LoVo (cell line): Measurements from ENCODE around the gene RPUSD3.

Source experiments
- DNase-seq: peaks from one replicate; pipeline ENCODE4 v3.0.0-alpha.2; 2016; ENCODE audit warnings: low spot score

The RPUSD3 gene

DNA sequence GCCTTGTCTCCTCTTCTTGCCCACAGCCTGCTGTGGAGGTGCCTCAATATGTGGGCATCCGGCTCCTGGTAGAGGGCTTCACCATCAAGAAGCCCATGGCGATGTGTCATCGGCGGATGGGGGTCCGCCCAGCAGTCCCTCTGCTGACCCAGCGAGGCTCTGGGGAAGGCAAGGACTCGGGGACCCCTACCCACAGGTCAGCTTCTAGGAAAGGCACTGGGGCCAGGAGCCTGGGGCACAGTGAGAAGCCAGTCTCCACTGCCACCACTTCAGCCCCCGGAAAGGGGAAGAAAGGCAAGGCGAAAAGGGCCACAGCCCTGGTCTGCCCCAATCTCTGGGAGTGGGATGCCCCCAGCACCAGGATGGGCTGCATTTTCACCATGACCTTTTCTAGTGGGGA, 10.7 kb downstream of the RPUSD3 start:
- DNase-seq: no peak

GRCh38 chr3:9831253-9831652, 12.6 kb downstream of the RPUSD3 start:
- no peak for DNase-seq

GRCh38 chr3:9828801-9829755, 14.7 kb downstream of the RPUSD3 start:
- DNase-seq: no peak

- no peak for DNase-seq
Measured at GRCh38 chr3:9826815-9827573, 16.8 kb downstream of the RPUSD3 start.

DNA sequence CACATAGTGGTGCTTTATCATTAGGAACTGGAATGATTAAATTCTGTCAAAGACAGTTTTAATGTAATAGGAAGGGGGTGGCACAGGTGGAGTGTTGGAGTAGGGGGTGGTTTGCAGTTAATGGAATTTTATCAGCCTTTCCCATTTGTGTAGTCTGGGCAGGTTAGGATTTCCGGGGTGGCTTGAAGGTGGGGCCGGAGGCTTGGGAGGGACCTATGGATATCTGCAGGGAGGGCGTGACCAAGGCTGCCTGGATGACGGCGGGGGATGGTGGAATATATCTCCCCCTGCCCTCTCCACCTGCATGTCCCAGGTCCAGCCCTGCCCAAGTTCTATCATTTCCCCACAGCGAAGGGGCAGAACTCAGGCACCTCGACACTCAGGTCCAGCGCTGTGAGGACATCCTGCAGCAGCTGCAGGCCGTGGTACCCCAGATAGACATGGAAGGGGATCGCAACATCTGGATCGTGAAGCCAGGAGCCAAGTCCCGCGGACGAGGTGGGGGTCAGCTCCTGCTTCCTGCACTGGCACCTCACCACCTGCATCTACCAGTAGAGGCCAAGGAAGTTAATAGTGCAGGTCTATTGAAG, 18.3 kb downstream of the RPUSD3 start:
- DNase-seq: no peak

- no peak for DNase-seq
Measured at GRCh38 chr3:9820946-9821345, 22.9 kb downstream of the RPUSD3 start.

GRCh38 chr3:9820543-9820942, 23.3 kb downstream of the RPUSD3 start:
- no peak for DNase-seq

GRCh38 chr3:9818666-9819335, 25.0 kb downstream of the RPUSD3 start:
- no peak for DNase-seq

- no peak for DNase-seq
Measured at GRCh38 chr3:9817436-9817835, 26.4 kb downstream of the RPUSD3 start.

- no peak for DNase-seq
Measured at GRCh38 chr3:9815986-9816385, 27.8 kb downstream of the RPUSD3 start.

DNA sequence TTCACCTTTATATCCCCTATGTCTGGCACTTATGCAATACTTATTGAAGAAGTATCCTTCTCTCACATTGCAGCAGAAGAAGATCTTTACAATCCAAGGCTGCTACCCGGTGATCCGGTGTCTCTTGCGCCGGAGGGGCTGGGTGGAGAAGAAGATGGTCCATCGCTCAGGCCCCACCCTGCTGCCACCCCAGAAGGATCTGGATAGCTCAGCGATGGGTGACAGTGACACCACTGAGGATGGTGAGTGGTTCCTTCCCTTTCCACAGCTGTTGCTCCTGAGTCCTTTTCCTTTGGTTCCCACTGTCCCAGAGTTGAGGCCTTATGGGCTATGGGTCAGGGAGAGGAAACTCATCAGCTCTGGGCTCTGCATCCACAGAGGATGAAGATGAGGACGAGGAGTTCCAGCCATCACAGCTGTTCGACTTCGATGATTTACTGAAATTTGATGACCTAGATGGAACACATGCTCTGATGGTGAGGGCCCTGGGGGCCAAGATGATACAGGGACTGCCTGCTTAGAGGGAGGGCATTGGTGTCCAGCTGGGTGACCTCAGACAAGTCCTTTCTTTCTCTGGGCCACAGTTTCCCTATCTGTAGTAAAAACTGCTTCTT, 30.8 kb downstream of the RPUSD3 start:
- DNase-seq: no peak

DNA sequence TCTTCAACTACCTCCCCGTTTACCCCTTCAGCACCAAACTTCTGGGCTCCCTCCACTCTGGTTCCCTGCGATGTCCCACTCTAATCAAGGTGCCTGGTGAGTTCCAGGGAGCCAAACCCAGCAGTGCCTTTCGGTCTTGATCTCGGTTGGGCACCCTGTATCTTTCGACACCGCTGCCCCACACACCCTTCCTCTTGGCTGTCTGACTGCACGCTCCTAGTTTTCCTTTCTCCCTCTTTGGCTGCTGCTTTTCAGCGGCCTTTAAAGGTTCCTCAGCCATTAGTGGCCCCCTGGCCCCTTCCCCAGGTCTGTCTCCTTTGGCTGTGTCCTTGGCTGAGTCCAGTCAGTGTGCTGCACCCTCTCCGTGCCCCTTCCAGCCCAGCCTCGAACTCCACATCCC, 33.0 kb downstream of the RPUSD3 start:
- no peak for DNase-seq

DNA sequence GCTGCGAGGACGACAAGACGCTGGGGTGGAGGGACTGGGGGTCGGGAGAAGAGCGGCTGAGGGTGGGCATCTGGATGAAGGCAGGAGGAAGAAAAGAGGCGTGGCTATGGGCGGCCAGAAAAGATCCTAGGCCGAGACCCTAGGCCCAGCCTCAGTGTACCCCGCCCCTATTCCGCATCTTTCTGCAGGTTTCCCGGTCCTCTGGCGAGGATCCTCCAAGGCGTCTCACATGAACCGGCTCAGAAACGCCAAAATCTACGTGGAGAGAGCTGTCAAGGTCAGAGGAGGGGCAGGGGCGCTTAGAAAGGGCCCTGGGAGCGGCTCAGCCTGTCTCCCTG, 33.4 kb downstream of the RPUSD3 start:
- no peak for DNase-seq

GRCh38 chr3:9809615-9810432, 34.0 kb downstream of the RPUSD3 start, which contains the start of gene TTLL3:
Gene TTLL3, plus strand, starts transcription at chr3:9810262. Its CDS starts 400 bp downstream, at chr3:9810662.
- DNase-seq: peak; percentile 39

DNA sequence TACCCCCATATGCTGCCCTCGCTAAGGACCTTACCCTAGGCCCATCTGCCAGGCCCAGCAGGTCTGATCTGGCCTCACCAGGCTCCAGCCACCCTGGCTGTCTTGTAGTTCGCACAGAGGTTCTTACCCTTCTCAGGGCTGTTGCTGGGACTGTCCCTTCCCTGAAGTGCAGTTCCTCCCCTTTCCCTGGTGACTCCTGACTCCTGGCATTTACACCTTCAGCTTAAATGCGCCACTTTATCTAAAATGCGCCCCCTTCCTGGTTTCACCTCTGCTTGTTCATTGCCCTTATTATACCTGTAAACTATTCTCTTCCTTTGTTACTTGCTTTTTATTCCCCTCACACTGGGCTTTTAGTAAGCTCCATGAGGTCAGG, 34.6 kb downstream of the RPUSD3 start:
- no peak for DNase-seq

- peak; percentile 55 for DNase-seq
Measured at GRCh38 chr3:9808345-9809037, 35.3 kb downstream of the RPUSD3 start.

DNA sequence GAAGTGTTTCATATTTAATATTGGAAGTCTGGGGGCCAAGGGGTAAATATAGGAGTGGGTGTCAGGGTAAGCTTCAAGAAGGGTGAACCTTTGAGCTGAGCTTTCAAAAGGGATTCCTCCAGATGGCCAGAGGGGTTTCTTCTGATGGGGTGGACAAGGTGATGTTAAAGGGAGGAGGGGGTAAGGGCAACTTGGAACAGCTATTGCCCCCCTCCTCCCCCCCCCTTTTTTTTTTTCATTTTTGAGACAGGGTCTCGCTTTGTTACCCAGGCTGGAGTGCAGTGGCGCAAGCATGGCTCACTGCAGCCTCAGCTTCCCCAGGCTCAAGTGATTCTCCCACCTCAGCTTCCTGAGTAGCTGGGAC, 35.8 kb downstream of the RPUSD3 start:
- DNase-seq: no peak

- DNase-seq: no peak
Measured at GRCh38 chr3:9806688-9807589, 36.9 kb downstream of the RPUSD3 start.

GRCh38 chr3:9806137-9806536, 37.7 kb downstream of the RPUSD3 start:
- no peak for DNase-seq
